Ureter (tissue), 1 donor: ENCODE results near the gene RHOD. TPM values are rescaled to one million over a fixed set of nuclear protein-coding genes. Genes with fewer than 3 reads are reported as not detected.

Experiments
- DNase-seq: peaks from one replicate; pipeline ENCODE4 v3.0.0-alpha.2; 2020; ENCODE audit warnings: low spot score
- total RNA-seq: library from RNA; stranded (reverse); gene quantifications from one replicate; pipeline ENCODE4 v1.2.4, GENCODE V29; 2023
- donor health status: DM: yes; HTN: yes; CAD: no.

The RHOD gene
- total RNA-seq, 1 donor from 2014 or later, result 15.2 TPM

- no peak for DNase-seq
Observed at GRCh38 chr11:67114275-67114896, 57.7 kb downstream of the RHOD start.

- DNase-seq, result no peak
Observed at GRCh38 chr11:67116758-67117105, 60.1 kb downstream of the RHOD start.

- DNase-seq, result no peak
Observed at GRCh38 chr11:67117176-67117575, 60.5 kb downstream of the RHOD start.

GRCh38 chr11:67117672-67118180 is 61.1 kb downstream of the RHOD start:
- DNase-seq, result peak; percentile 58

GRCh38 chr11:67118181-67118766 is 61.6 kb downstream of the RHOD start:
- peak; percentile 54 for DNase-seq

- DNase-seq, result peak; percentile 99
Observed at GRCh38 chr11:67118801-67119584, 62.3 kb downstream of the RHOD start, which contains the start of gene KDM2A. Gene KDM2A (plus strand): TSS chr11:67119263. CDS start chr11:67121317, 2,054 bp downstream.

- DNase-seq, result no peak
Observed at GRCh38 chr11:67119585-67120391, 63.1 kb downstream of the RHOD start.

GRCh38 chr11:67120456-67120855 is 63.8 kb downstream of the RHOD start:
- DNase-seq, result no peak

GRCh38 chr11:67120881-67121710 is 64.4 kb downstream of the RHOD start:
- no peak for DNase-seq

Other genes with a start within 250 kb of the RHOD start
- gene RCE1, start 213.4 kb upstream of the RHOD start, total RNA-seq, result 17.6 TPM
- 18.3 TPM for gene LRFN4, start 199.8 kb upstream of the RHOD start, total RNA-seq
- gene PC, start 98.5 kb upstream of the RHOD start, total RNA-seq, result 12.7 TPM
- not detected for gene C11orf86, start 81.5 kb upstream of the RHOD start, total RNA-seq
- gene SYT12, start 33.7 kb upstream of the RHOD start, total RNA-seq, result 4.8 TPM
- gene KDM2A, start 62.4 kb downstream of the RHOD start, total RNA-seq, result 106 TPM
- gene GRK2, start 209.6 kb downstream of the RHOD start, total RNA-seq, result 75.9 TPM
- 110 TPM for gene ANKRD13D, start 232.5 kb downstream of the RHOD start, total RNA-seq
- gene SSH3, start 246.7 kb downstream of the RHOD start, total RNA-seq, result 258 TPM